Ishikawa (cell line): ENCODE measurements around the gene PHGDH.

Experiments
- CEBPB ChIP-seq: IDR thresholded peaks from 2 replicates; pipeline ENCODE4 v1.6.1; 2012
- CREB1 ChIP-seq: IDR thresholded peaks from 2 replicates; pipeline ENCODE4 v1.6.1; 2012; ENCODE audit warnings: low read depth
- EGR1 ChIP-seq: IDR thresholded peaks from 2 replicates; pipeline ENCODE4 v1.6.1; 2012
- EP300 ChIP-seq: IDR thresholded peaks from 2 replicates; pipeline ENCODE4 v1.6.1; 2012; ENCODE audit warnings: borderline replicate concordance
- FOXM1 ChIP-seq: IDR thresholded peaks from 2 replicates; pipeline ENCODE4 v1.6.1; 2012; ENCODE audit warnings: low read depth, borderline replicate concordance
- MAX ChIP-seq: IDR thresholded peaks from 2 replicates; pipeline ENCODE4 v1.6.1; 2012
- NFIC ChIP-seq: IDR thresholded peaks from 2 replicates; pipeline ENCODE4 v1.6.1; 2012
- RAD21 ChIP-seq: IDR thresholded peaks from 2 replicates; pipeline ENCODE4 v1.6.1; 2012; ENCODE audit warnings: low read depth
- REST ChIP-seq: IDR thresholded peaks from 2 replicates; pipeline ENCODE4 v1.6.1; 2012; ENCODE audit warnings: low read depth, mild to moderate bottlenecking
- TAF1 ChIP-seq: IDR thresholded peaks from 2 replicates; pipeline ENCODE4 v1.6.1; 2012; ENCODE audit warnings: low read depth, mild to moderate bottlenecking
- TCF12 ChIP-seq: IDR thresholded peaks from 2 replicates; pipeline ENCODE4 v1.6.1; 2012; ENCODE audit warnings: low read depth
- TEAD4 ChIP-seq: IDR thresholded peaks from 2 replicates; pipeline ENCODE4 v1.6.1; 2012
- USF1 ChIP-seq: IDR thresholded peaks from 2 replicates; pipeline ENCODE4 v1.6.1; 2012
- YY1 ChIP-seq: IDR thresholded peaks from 2 replicates; pipeline ENCODE4 v1.6.1; 2012; ENCODE audit warnings: low read depth
- ZBTB7A ChIP-seq: IDR thresholded peaks from 2 replicates; pipeline ENCODE4 v1.6.1; 2012; ENCODE audit warnings: low read depth

The PHGDH gene

GRCh38 chr1:119721896-119722295 lies 10.2 kb downstream of the PHGDH start:
- TF ChIP-seq EGR1 (no peak), REST (no peak), TAF1 (no peak), ZBTB7A (no peak), TCF12 (no peak), RAD21 (no peak), YY1 (no peak), TEAD4 (no peak), USF1 (no peak), CREB1 (no peak)

GRCh38 chr1:119724611-119725218 lies 13.0 kb downstream of the PHGDH start:
- TF ChIP-seq USF1 (no peak), YY1 (no peak), EP300 (no peak), ZBTB7A (no peak), EGR1 (no peak), NFIC (no peak), MAX (no peak), TAF1 (no peak), RAD21 (no peak), REST (no peak), TEAD4 (no peak), FOXM1 (no peak), TCF12 (no peak), CEBPB (no peak), CREB1 (no peak)

GRCh38 chr1:119725626-119726025 lies 13.9 kb downstream of the PHGDH start:
- TF ChIP-seq CREB1 (no peak), YY1 (no peak), TCF12 (no peak), EGR1 (no peak)

- TF ChIP-seq EP300 (no peak), ZBTB7A (no peak), YY1 (no peak), EGR1 (no peak), USF1 (no peak)
Observed at GRCh38 chr1:119727991-119728390, 16.3 kb downstream of the PHGDH start.

GRCh38 chr1:119729044-119729443 lies 17.3 kb downstream of the PHGDH start:
- TF ChIP-seq ZBTB7A (no peak), EGR1 (no peak), CREB1 (no peak), MAX (no peak), TEAD4 (no peak), EP300 (no peak), TCF12 (no peak)

- TF ChIP-seq ZBTB7A (no peak), TEAD4 (no peak), CEBPB (no peak), YY1 (no peak), NFIC (no peak), CREB1 (no peak), USF1 (no peak), RAD21 (no peak), FOXM1 (no peak), TCF12 (no peak), EGR1 (no peak), TAF1 (no peak), MAX (no peak), EP300 (no peak), REST (no peak)
Observed at GRCh38 chr1:119731060-119731459, 19.3 kb downstream of the PHGDH start.
